IMR-90 (cell line): ENCODE measurements around the gene MECP2. TPM values are rescaled to one million over a fixed set of nuclear protein-coding genes. Genes with fewer than 3 reads are reported as not detected.

Experiments used
- ATAC-seq: fragments of 200-7000 bp; cut with Tn5 transposase; 2 replicates; pipeline ENCODE4 v1.9.1; 2020; ENCODE audit warnings: low read depth, mild to moderate bottlenecking, moderate library complexity
- BruUV-seq: library from RNA; stranded (reverse); fragments of 400-500 nt; replicated peaks from 2 replicates; lab custom pipeline; 2021; lab: Mats Ljungman, UMichigan
- CTCF ChIA-PET: fragments of 300-600 bp; formaldehyde crosslinking; extraction: SDS; loops from one replicate; lab custom pipeline; 2021; ENCODE audit warnings: antibody characterized with exemption; lab: Yijun Ruan, JAX
- POLR2A ChIA-PET: fragments of 300-600 bp; sonication (Branson Sonifier 250); formaldehyde crosslinking; loops from one replicate; lab custom pipeline; 2022; ENCODE audit warnings: antibody characterized with exemption; ENCODE audit not compliant: unreplicated experiment; lab: Charles Lee
- DNase-seq: peaks from one replicate; pipeline ENCODE4 v3.0.0; 2013
- H2AFZ ChIP-seq: replicated peaks from 2 replicates; pipeline ENCODE3; 2013; ENCODE audit warnings: low read length, mild to moderate bottlenecking; ENCODE audit not compliant: poor library complexity
- H2AK5ac ChIP-seq: 2 replicates; pipeline ENCODE4 v1.6.1; 2013; ENCODE audit warnings: low read depth, low read length, inconsistent platforms
- H2AK9ac ChIP-seq: replicated peaks from 2 replicates; pipeline ENCODE3; 2013; ENCODE audit warnings: mild to moderate bottlenecking, low read depth, low read length, moderate library complexity; ENCODE audit not compliant: poor library complexity
- H2BK120ac ChIP-seq: 2 replicates; pipeline ENCODE4 v1.6.1; 2013; ENCODE audit warnings: low read depth, low read length, inconsistent platforms
- H2BK15ac ChIP-seq: 3 replicates; pipeline ENCODE4 v1.6.1; 2013; ENCODE audit warnings: low read depth, low read length, inconsistent platforms
- H2BK20ac ChIP-seq: 2 replicates; pipeline ENCODE4 v1.6.1; 2013; ENCODE audit warnings: low read depth, mild to moderate bottlenecking, inconsistent platforms, low read length, moderate library complexity
- H2BK5ac ChIP-seq: 2 replicates; pipeline ENCODE4 v1.6.1; 2013; ENCODE audit warnings: mild to moderate bottlenecking, low read depth, low read length, inconsistent platforms; ENCODE audit not compliant: poor library complexity, severe bottlenecking
- H3K14ac ChIP-seq: replicated peaks from 2 replicates; pipeline ENCODE4 v1.6.1; 2013; ENCODE audit warnings: low read depth, low read length, inconsistent platforms
- H3K18ac ChIP-seq: 2 replicates; pipeline ENCODE4 v1.6.1; 2013; ENCODE audit warnings: low read depth, low read length, control low read depth
- H3K23ac ChIP-seq: 2 replicates; pipeline ENCODE4 v1.6.1; 2013; ENCODE audit warnings: low read depth, low read length, inconsistent platforms
- H3K27ac ChIP-seq: 2 replicates; pipeline ENCODE4 v1.5.1; 2013; ENCODE audit warnings: mild to moderate bottlenecking, control low read depth, low read length; ENCODE audit not compliant: insufficient read depth
- H3K27me3 ChIP-seq: 2 replicates; pipeline ENCODE4 v1.6.1; 2013; ENCODE audit warnings: low read length; ENCODE audit not compliant: control insufficient read depth, insufficient read depth
- H3K36me3 ChIP-seq: 2 replicates; pipeline ENCODE4 v1.6.1; 2013; ENCODE audit warnings: low read length, mixed read lengths; ENCODE audit not compliant: control insufficient read depth, insufficient read depth
- H3K4ac ChIP-seq: 2 replicates; pipeline ENCODE4 v1.6.1; 2013; ENCODE audit warnings: low read depth, low read length, inconsistent platforms
- H3K4me1 ChIP-seq: 2 replicates; pipeline ENCODE4 v1.6.1; 2013; ENCODE audit warnings: low read length, mixed read lengths; ENCODE audit not compliant: control insufficient read depth, insufficient read depth
- H3K4me2 ChIP-seq: 2 replicates; pipeline ENCODE4 v1.6.1; 2013; ENCODE audit warnings: low read depth, mild to moderate bottlenecking, control low read depth, low read length, moderate library complexity
- H3K4me3 ChIP-seq: 2 replicates; pipeline ENCODE4 v1.5.1; 2013; ENCODE audit warnings: low read depth, mild to moderate bottlenecking, control low read depth, low read length, moderate library complexity; ENCODE audit not compliant: insufficient read depth
- H3K56ac ChIP-seq: 2 replicates; pipeline ENCODE4 v1.6.1; 2013; ENCODE audit warnings: low read length, inconsistent platforms; ENCODE audit not compliant: insufficient read depth; ENCODE audit errors: extremely low read depth
- H3K79me1 ChIP-seq, 2 experiments: 2 replicates each; pipeline ENCODE4 v1.6.1; 2013; ENCODE audit warnings: low read length in 2 of 2, inconsistent platforms in 1 of 2, low read depth in 1 of 2
- H3K9ac ChIP-seq: 2 replicates; pipeline ENCODE4 v1.6.1; 2013; ENCODE audit warnings: low read depth, low read length, control low read depth
- H3K9me1 ChIP-seq: 2 replicates; pipeline ENCODE4 v1.6.1; 2013; ENCODE audit warnings: low read length, inconsistent platforms; ENCODE audit not compliant: insufficient read depth
- H3K9me3 ChIP-seq: 2 replicates; pipeline ENCODE4 v1.6.1; 2013; ENCODE audit warnings: low read length; ENCODE audit not compliant: control insufficient read depth, insufficient read depth
- H4K20me1 ChIP-seq: 2 replicates; pipeline ENCODE4 v1.6.1; 2013; ENCODE audit warnings: low read length, inconsistent platforms; ENCODE audit not compliant: insufficient read depth
- H4K5ac ChIP-seq: 2 replicates; pipeline ENCODE4 v1.6.1; 2013; ENCODE audit warnings: mild to moderate bottlenecking, low read depth, low read length, control low read depth
- H4K8ac ChIP-seq, 2 experiments: 2 replicates each; pipeline ENCODE4 v1.6.1; 2013; ENCODE audit warnings: low read depth in 2 of 2, low read length in 2 of 2, control low read depth in 1 of 2, inconsistent platforms in 1 of 2
- H4K91ac ChIP-seq: 2 replicates; pipeline ENCODE4 v1.6.1; 2013; ENCODE audit warnings: low read depth, low read length, inconsistent platforms; ENCODE audit not compliant: insufficient read depth
- BHLHE40 ChIP-seq: fragments of 150-350 bp; IDR thresholded peaks from 2 replicates; pipeline ENCODE4 v1.6.1; 2016; ENCODE audit warnings: mild to moderate bottlenecking, low read depth, low read length
- CHD1 ChIP-seq: IDR thresholded peaks from 2 replicates; pipeline ENCODE4 v1.6.1; 2012; ENCODE audit warnings: low read depth, low read length, improper control_type of control experiment
- CTCF ChIP-seq: conservative IDR thresholded peaks from 2 replicates; pipeline ENCODE4 v1.5.1; 2012; ENCODE audit warnings: mild to moderate bottlenecking, low read depth, low read length, improper control_type of control experiment
- MAZ ChIP-seq: IDR thresholded peaks from 2 replicates; pipeline ENCODE4 v1.6.1; 2012; ENCODE audit warnings: low read depth, mild to moderate bottlenecking, low read length, improper control_type of control experiment, moderate library complexity, borderline replicate concordance
- MXI1 ChIP-seq: IDR thresholded peaks from 2 replicates; pipeline ENCODE4 v1.6.1; 2012; ENCODE audit warnings: low read depth, mild to moderate bottlenecking, low read length, moderate library complexity, borderline replicate concordance
- RFX5 ChIP-seq: IDR thresholded peaks from 2 replicates; pipeline ENCODE4 v1.8.0; 2012; ENCODE audit warnings: low read depth, mild to moderate bottlenecking, low read length, moderate library complexity
- SMC3 ChIP-seq: fragments of 150-350 bp; IDR thresholded peaks from 2 replicates; pipeline ENCODE4 v1.6.1; 2016; ENCODE audit warnings: low read depth, mild to moderate bottlenecking, antibody characterized with exemption, low read length, moderate library complexity
- WGBS, 2 experiments: methylation state at CpG; one replicate each; pipeline versions ENCODE4 v1.1.5 to v1.1.7; 2013; ENCODE audit warnings: missing lambda C conversion rate in 2 of 2; ENCODE audit not compliant: insufficient read length in 1 of 2; ENCODE audit errors: extremely low coverage in 2 of 2; 5-methylcytosine and 5-hydroxymethylcytosine counted together
- dilution Hi-C: fragments of 300-500 bp; cut with HindIII; formaldehyde crosslinking; loops from one replicate; pipeline ENCODE4 v1.14.3; 2018; ENCODE audit warnings: low sequenced_read_pairs; ENCODE audit not compliant: unreplicated experiment
- in situ Hi-C: fragments of 300-500 bp; cut with MboI; formaldehyde crosslinking; loops from 3 replicates; pipeline ENCODE4 v1.14.3; 2019; ENCODE audit warnings: low sequenced_read_pairs, inconsistent platforms, mixed read lengths
- intact Hi-C: fragments of 100-400 bp; cut with micrococcal nuclease; formaldehyde crosslinking; loops from 2 replicates; pipeline ENCODE4 v1.10.0; 2022
- polyA plus RNA-seq, 3 experiments: library from polyadenylated mRNA; depleted of rRNA; stranded (reverse); fragments of >200 nt; gene quantifications; 2 replicates each; pipeline ENCODE4 v1.2.3, GENCODE V29; 2012; ENCODE audit warnings: low replicate concordance in 1 of 3
- total RNA-seq: library from RNA; depleted of rRNA; stranded (reverse); fragments of >200 nt; gene quantifications from 2 replicates; pipeline ENCODE4 v1.2.3, GENCODE V29; 2012
- TF ChIP-seq, protein P1 (sequence below): fragments of 150-350 bp; IDR thresholded peaks from 2 replicates; pipeline ENCODE4 v1.6.1; 2016; ENCODE audit warnings: low read depth, mild to moderate bottlenecking, low read length, moderate library complexity, borderline replicate concordance
- TF ChIP-seq, protein P2 (sequence below): fragments of 150-350 bp; IDR thresholded peaks from 2 replicates; pipeline ENCODE4 v1.6.1; 2017; ENCODE audit warnings: mild to moderate bottlenecking, antibody characterized with exemption, low read length, low read depth

Gene MECP2
- total and polyA plus RNA-seq, 2 of the 4 experiments (the other 2 are of a cell fraction): 8.4 to 10.1 TPM

DNA sequence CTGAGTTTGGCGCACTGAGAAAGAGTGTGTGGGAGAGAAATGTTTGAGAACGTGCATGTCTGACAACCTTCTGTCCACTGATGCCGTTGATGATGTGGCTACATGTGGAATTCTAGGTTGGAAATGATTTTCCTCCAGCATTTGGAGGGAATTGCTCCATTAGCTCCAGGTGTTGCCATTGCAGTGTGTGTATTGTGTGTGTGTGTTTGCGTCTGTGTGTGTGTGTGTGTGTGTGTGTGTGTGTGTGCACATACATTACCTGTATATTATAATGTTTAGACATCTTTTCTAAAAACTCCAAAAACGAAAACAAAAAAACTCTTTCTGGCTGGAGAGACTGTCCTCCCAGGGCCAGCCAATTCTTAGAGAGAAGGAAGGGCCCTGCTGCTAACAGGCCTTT lies 18.2 kb upstream of the MECP2 start:
- Histone ChIP-seq H4K91ac (no peak overlapping the region), H2AK5ac (no peak overlapping the region), H3K14ac (no peak overlapping the region), H4K20me1 (no peaks in the 10 kb centered on the region), H2BK20ac (no peak overlapping the region), H3K9me3 (peaks cover 2% of the 10 kb centered on the region; the same call in 1 of the 2 replicates), H3K9ac (no peak overlapping the region), H3K4me3 (no peak overlapping the region), H3K36me3 (no peaks in the 10 kb centered on the region), H3K9me1 (no peaks in the 10 kb centered on the region), H3K4me2 (no peak overlapping the region), H2BK5ac (no peak overlapping the region), H3K4me1 (no peaks in the 10 kb centered on the region), H2BK15ac (no peak overlapping the region), H2AK9ac (no peak overlapping the region), H3K56ac (no peak overlapping the region), H3K79me1 (no peaks in the 10 kb centered on the region), H4K5ac (no peak overlapping the region), H2BK120ac (no peak overlapping the region), H3K23ac (no peak overlapping the region), H3K27ac (no peak overlapping the region), H3K18ac (no peak overlapping the region), H3K27me3 (peaks cover 32% of the 10 kb centered on the region), H4K8ac (no peak overlapping the region), H2AFZ (no peak overlapping the region), H3K4ac (no peak overlapping the region)
- in situ Hi-C loops: no loop called here
- ATAC-seq (no peak), DNase-seq (no peak)
- TF ChIP-seq CTCF (no peak), RFX5 (no peak), MXI1 (no peak), MAZ (no peak), BHLHE40 (no peak), SMC3 (no peak), CHD1 (no peak)
- TF ChIP-seq, protein P1, sequence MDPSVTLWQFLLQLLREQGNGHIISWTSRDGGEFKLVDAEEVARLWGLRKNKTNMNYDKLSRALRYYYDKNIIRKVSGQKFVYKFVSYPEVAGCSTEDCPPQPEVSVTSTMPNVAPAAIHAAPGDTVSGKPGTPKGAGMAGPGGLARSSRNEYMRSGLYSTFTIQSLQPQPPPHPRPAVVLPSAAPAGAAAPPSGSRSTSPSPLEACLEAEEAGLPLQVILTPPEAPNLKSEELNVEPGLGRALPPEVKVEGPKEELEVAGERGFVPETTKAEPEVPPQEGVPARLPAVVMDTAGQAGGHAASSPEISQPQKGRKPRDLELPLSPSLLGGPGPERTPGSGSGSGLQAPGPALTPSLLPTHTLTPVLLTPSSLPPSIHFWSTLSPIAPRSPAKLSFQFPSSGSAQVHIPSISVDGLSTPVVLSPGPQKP: no peak
- TF ChIP-seq, protein P2, sequence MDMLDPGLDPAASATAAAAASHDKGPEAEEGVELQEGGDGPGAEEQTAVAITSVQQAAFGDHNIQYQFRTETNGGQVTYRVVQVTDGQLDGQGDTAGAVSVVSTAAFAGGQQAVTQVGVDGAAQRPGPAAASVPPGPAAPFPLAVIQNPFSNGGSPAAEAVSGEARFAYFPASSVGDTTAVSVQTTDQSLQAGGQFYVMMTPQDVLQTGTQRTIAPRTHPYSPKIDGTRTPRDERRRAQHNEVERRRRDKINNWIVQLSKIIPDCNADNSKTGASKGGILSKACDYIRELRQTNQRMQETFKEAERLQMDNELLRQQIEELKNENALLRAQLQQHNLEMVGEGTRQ: no peak
- dilution Hi-C loops: no loop called here
- intact Hi-C loops: no loop called here
- no TSS peak for BruUV-seq
- ChIA-PET CTCF (no interaction called here), POLR2A (interaction anchor here (0.6 kb wide), 1 partner anchor 20 kb away, joined by 3 read pairs; no protein-coding TSS in a partner anchor)
- 68% methylated on average over 3 of the region's 5 CpGs; no CpG with 5 or more reads in 1 of the 2 experiments for WGBS, 2 experiments
